HepG2 (cell line): ENCODE measurements around the gene ZFR. TPM values are rescaled to one million over a fixed set of nuclear protein-coding genes. Genes with fewer than 3 reads are reported as not detected.

Experiments used
- CCDC6 ChIP-seq: sonication (generic); formaldehyde crosslinking; IDR thresholded peaks from 2 replicates; pipeline ENCODE4 v1.8.1; 2022; ENCODE audit warnings: mild to moderate bottlenecking, missing genetic modification reagents, moderate library complexity
- FUBP1 ChIP-seq: sonication (generic); formaldehyde crosslinking; IDR thresholded peaks from 2 replicates; pipeline ENCODE4 v1.5.1; 2020; ENCODE audit warnings: missing genetic modification reagents, mild to moderate bottlenecking, borderline replicate concordance
- HDAC1 ChIP-seq: sonication (generic); formaldehyde crosslinking; IDR thresholded peaks from 2 replicates; pipeline ENCODE4 v1.5.1; 2020; ENCODE audit warnings: mild to moderate bottlenecking, missing genetic modification reagents
- NCOA2 ChIP-seq: sonication (generic); formaldehyde crosslinking; IDR thresholded peaks from 2 replicates; pipeline ENCODE4 v1.8.0; 2022; ENCODE audit warnings: inconsistent platforms
- NFE2 ChIP-seq: sonication (generic); formaldehyde crosslinking; IDR thresholded peaks from 2 replicates; pipeline ENCODE4 v1.4.0; 2020; ENCODE audit warnings: missing genetic modification reagents
- SALL1 ChIP-seq: sonication (generic); formaldehyde crosslinking; IDR thresholded peaks from 2 replicates; pipeline ENCODE4 v1.8.0; 2022; ENCODE audit warnings: mild to moderate bottlenecking, missing genetic modification reagents
- SNAI1 ChIP-seq: sonication (generic); formaldehyde crosslinking; IDR thresholded peaks from 2 replicates; pipeline ENCODE4 v1.5.0; 2020; ENCODE audit warnings: mild to moderate bottlenecking, missing genetic modification reagents, borderline replicate concordance
- THAP7 ChIP-seq: sonication (generic); formaldehyde crosslinking; IDR thresholded peaks from 2 replicates; pipeline ENCODE4 v1.8.1; 2023; ENCODE audit warnings: mild to moderate bottlenecking, missing genetic modification reagents
- XBP1 ChIP-seq: sonication (generic); formaldehyde crosslinking; IDR thresholded peaks from 2 replicates; pipeline ENCODE4 v1.5.0; 2020; ENCODE audit warnings: missing genetic modification reagents
- ZBTB34 ChIP-seq: sonication (generic); formaldehyde crosslinking; IDR thresholded peaks from 2 replicates; pipeline ENCODE4 v1.8.0; 2022; ENCODE audit warnings: mild to moderate bottlenecking, missing genetic modification reagents
- ZFP1 ChIP-seq: IDR thresholded peaks from 2 replicates; pipeline ENCODE4 v1.6.1; 2016
- ZFP36 ChIP-seq: fragments of 150-350 bp; IDR thresholded peaks from 2 replicates; pipeline ENCODE4 v1.6.1; 2018; ENCODE audit warnings: borderline replicate concordance, low read length, low read depth; ENCODE audit not compliant: partially characterized antibody
- ZFP82 ChIP-seq: sonication (generic); formaldehyde crosslinking; IDR thresholded peaks from 2 replicates; pipeline ENCODE4 v1.5.1; 2020; ENCODE audit warnings: mild to moderate bottlenecking, missing genetic modification reagents, borderline replicate concordance
- ZNF136 ChIP-seq: sonication (generic); formaldehyde crosslinking; IDR thresholded peaks from 2 replicates; pipeline ENCODE4 v1.8.1; 2022; ENCODE audit warnings: low read depth, mild to moderate bottlenecking, moderate library complexity, missing genetic modification reagents
- ZNF235 ChIP-seq: sonication (generic); formaldehyde crosslinking; IDR thresholded peaks from 2 replicates; pipeline ENCODE4 v1.8.1; 2023; ENCODE audit warnings: mild to moderate bottlenecking, missing genetic modification reagents, borderline replicate concordance
- ZNF335 ChIP-seq: sonication (generic); formaldehyde crosslinking; IDR thresholded peaks from 2 replicates; pipeline ENCODE4 v1.4.0; 2020; ENCODE audit warnings: missing genetic modification reagents
- ZNF460 ChIP-seq: sonication (generic); formaldehyde crosslinking; IDR thresholded peaks from 2 replicates; pipeline ENCODE4 v1.5.1; 2020; ENCODE audit warnings: missing genetic modification reagents, mild to moderate bottlenecking, borderline replicate concordance
- ZNF501 ChIP-seq: sonication (generic); formaldehyde crosslinking; IDR thresholded peaks from 2 replicates; pipeline ENCODE4 v1.5.1; 2020; ENCODE audit warnings: mild to moderate bottlenecking, moderate library complexity, missing genetic modification reagents
- ZNF670 ChIP-seq: sonication (generic); formaldehyde crosslinking; IDR thresholded peaks from 2 replicates; pipeline ENCODE4 v1.8.0; 2022; ENCODE audit warnings: mild to moderate bottlenecking, missing genetic modification reagents, borderline replicate concordance
- ZNF710 ChIP-seq: sonication (generic); formaldehyde crosslinking; IDR thresholded peaks from 2 replicates; pipeline ENCODE4 v1.5.0; 2020; ENCODE audit warnings: mild to moderate bottlenecking, missing genetic modification reagents, borderline replicate concordance
- ZNF839 ChIP-seq: sonication (generic); formaldehyde crosslinking; IDR thresholded peaks from 2 replicates; pipeline ENCODE4 v1.4.0; 2020; ENCODE audit warnings: missing genetic modification reagents, mild to moderate bottlenecking, borderline replicate concordance
- ZXDC ChIP-seq: sonication (generic); formaldehyde crosslinking; IDR thresholded peaks from 2 replicates; pipeline ENCODE4 v1.5.0; 2020; ENCODE audit warnings: mild to moderate bottlenecking, missing genetic modification reagents
- polyA plus RNA-seq, 8 experiments: library from polyadenylated mRNA; depleted of rRNA in 3 of 8; stranded (reverse) in 7 of 8; unstranded in 1 of 8; fragments of >200 nt; fragmentation: Illumina TruSeq in 4 of 8; extraction: Trizol in 4 of 8; gene quantifications; 2 replicates each; pipeline versions ENCODE4 v1.2.1 to v1.2.3, GENCODE V29; 2011 to 2016; ENCODE audit warnings: low read depth in 4 of 8, missing spikeins in 1 of 8, mixed read lengths in 1 of 8; ENCODE audit not compliant: insufficient read depth in 1 of 8
- total RNA-seq, 5 experiments: library from RNA; depleted of rRNA; stranded (reverse); fragments of >200 nt; fragmentation: Illumina TruSeq; extraction: Trizol; gene quantifications; 2 replicates each; pipeline ENCODE4 v1.2.3, GENCODE V29; 2016; ENCODE audit warnings: low read depth in 1 of 5

The ZFR gene
- total and polyA plus RNA-seq, 2 of the 13 experiments (the other 11 are each of a cell fraction or from before 2014, with no cell fraction given), result 89.0 to 92.8 TPM

GRCh38 chr5:32343058-32343672, 101.4 kb downstream of the ZFR start (continued):
- no peak for TF ChIP-seq FUBP1 (CRISPR knock-in tag)
- no peak for TF ChIP-seq ZNF501 (CRISPR knock-in tag)
- no peak for TF ChIP-seq XBP1
- no peak for TF ChIP-seq ZXDC (CRISPR knock-in tag)
- no peak for TF ChIP-seq CCDC6 (CRISPR knock-in tag)
- TF ChIP-seq SALL1 (CRISPR knock-in tag), result peak; percentile 52; the same call in 1 of the 2 replicates
- TF ChIP-seq ZNF839 (CRISPR knock-in tag), result no peak
- no peak for TF ChIP-seq THAP7
- no peak for TF ChIP-seq HDAC1 (CRISPR knock-in tag)
- no peak for TF ChIP-seq ZNF136 (CRISPR knock-in tag)
- TF ChIP-seq ZFP82 (CRISPR knock-in tag), result no peak
- no peak for TF ChIP-seq ZBTB34 (CRISPR knock-in tag)
- no peak for TF ChIP-seq ZNF670 (CRISPR knock-in tag)
- no peak for TF ChIP-seq NFE2 (CRISPR knock-in tag)
- TF ChIP-seq ZNF710 (CRISPR knock-in tag), result peak; percentile 86
- TF ChIP-seq ZNF460 (CRISPR knock-in tag), result no peak
- no peak for TF ChIP-seq ZNF335
- TF ChIP-seq ZFP36, result no peak
- no peak for TF ChIP-seq ZFP1
- TF ChIP-seq SNAI1 (CRISPR knock-in tag), result no peak
- peak; percentile 65 for TF ChIP-seq NCOA2
- no peak for TF ChIP-seq ZNF235
